Sigmoid colon (tissue), 7 donors: ENCODE results near the gene CCDC15. TPM values are rescaled to one million over a fixed set of nuclear protein-coding genes. Genes with fewer than 3 reads are reported as not detected.

Source experiments
- DNase-seq: peaks from one replicate; pipeline ENCODE4 v3.0.0-alpha.2; 2019
- H3K27ac ChIP-seq, 4 donors: fragments of 200-600 bp; sonication (generic); one replicate each; pipeline ENCODE4 v1.5.1; 2016 to 2019; ENCODE audit warnings: mild to moderate bottlenecking in 1 of 4
- H3K27me3 ChIP-seq, 3 donors: fragments of 200-600 bp; sonication (generic); one replicate each; pipeline ENCODE4 v1.5.1; 2019; ENCODE audit warnings: mild to moderate bottlenecking in 1 of 3
- H3K36me3 ChIP-seq, 4 donors: fragments of 200-600 bp; sonication (generic); one replicate each; pipeline ENCODE4 v1.5.1; 2016 to 2019
- H3K4me1 ChIP-seq, 4 donors: fragments of 200-600 bp; sonication (generic); one replicate each; pipeline ENCODE4 v1.5.1; 2017 to 2019
- H3K4me3 ChIP-seq, 4 donors: fragments of 200-600 bp; sonication (generic); one replicate each; pipeline ENCODE4 v1.5.1; 2017 to 2019; ENCODE audit warnings: mild to moderate bottlenecking in 2 of 4, moderate library complexity in 1 of 4
- H3K9me3 ChIP-seq, 4 donors: fragments of 200-600 bp in 3 of 4; sonication (generic) in 3 of 4; one replicate each; pipeline versions ENCODE4 v1.5.1 to v1.6.1; 2013 to 2019
- CTCF ChIP-seq, 4 experiments: fragments of 450-650 bp in 3 of 4; fragments of 200-600 bp in 1 of 4; IDR thresholded peaks; one replicate each; pipeline ENCODE4 v1.5.1; 2016 to 2019; ENCODE audit warnings: antibody characterized with exemption in 4 of 4, mild to moderate bottlenecking in 3 of 4, moderate library complexity in 2 of 4
- EP300 ChIP-seq, 4 donors: sonication (generic); formaldehyde crosslinking; IDR thresholded peaks; one replicate each; pipeline ENCODE4 v1.6.1; 2017; ENCODE audit warnings: antibody characterized with exemption in 4 of 4
- POLR2A ChIP-seq, 2 donors: fragments of 450-650 bp; IDR thresholded peaks; one replicate each; pipeline ENCODE4 v1.6.1; 2016; ENCODE audit warnings: antibody characterized with exemption in 2 of 2, mild to moderate bottlenecking in 2 of 2, moderate library complexity in 2 of 2
- POLR2AphosphoS5 ChIP-seq, 4 donors: sonication (generic); formaldehyde crosslinking; IDR thresholded peaks; one replicate each; pipeline ENCODE4 v1.6.1; 2017; ENCODE audit warnings: antibody characterized with exemption in 4 of 4
- WGBS, 2 donors: extraction: QIAGEN DNeasy Blood & Tissue Kit; methylation state at CpG; one replicate each; pipeline ENCODE4 v1.1.7; 2013; 5-methylcytosine and 5-hydroxymethylcytosine counted together
- intact Hi-C: fragments of 100-400 bp; cut with DNase I; formaldehyde crosslinking; loops from one replicate; pipeline ENCODE4 v1.15.1; 2023
- polyA plus RNA-seq, 3 donors: library from polyadenylated mRNA; stranded (reverse); fragments of 200-250 nt; gene quantifications; one replicate each; pipeline ENCODE4 v1.2.3, GENCODE V29; 2013
- total RNA-seq, 4 donors: library from RNA; depleted of rRNA; stranded (reverse); fragments of >200 nt; gene quantifications; one replicate each; pipeline ENCODE4 v1.1.0, GENCODE V29; 2016
- donor health status: healthy with polysubstance abuse.
- donor health status: Bipolar disorder and iron deficiency.
- donor health status: healthy.

The CCDC15 gene
- total and polyA plus RNA-seq, 7 donors = 0.41 to 0.99 (median 0.66) TPM

GRCh38 chr11:125064070-125064469 is 110.1 kb downstream of the CCDC15 start:
- intact Hi-C loops = no loop called here
- peaks cover 0 to 4% (median 0%) of the 10 kb centered on the region in 3 donors for H3K27me3 ChIP-seq
- H3K9me3 ChIP-seq = no peaks in the 10 kb centered on the region
- H3K4me3 ChIP-seq = peak overlapping the region in 3 of 4 donors; percentile 62 to 66 (median 65)
- DNase-seq = no peak
- no peaks in the 10 kb centered on the region for H3K36me3 ChIP-seq
- TF ChIP-seq POLR2AphosphoS5 (IDR thresholded peaks at IDR 0.05) = no peak
- TF ChIP-seq POLR2A (IDR thresholded peaks at IDR 0.05) = no peak
- no peak for TF ChIP-seq EP300 (IDR thresholded peaks at IDR 0.05)
- TF ChIP-seq CTCF (IDR thresholded peaks at IDR 0.05) = no peak
- H3K27ac ChIP-seq = peak overlapping the region in 2 of 4 donors; percentile 70 to 73
- 65 to 75% methylated on average over 7 of the region's 7 CpGs for WGBS, 2 donors
- H3K4me1 ChIP-seq = peaks cover 0 to 12% (median 8%) of the 10 kb centered on the region in 4 donors

- no peak for TF ChIP-seq POLR2A (IDR thresholded peaks at IDR 0.05)
- H3K9me3 ChIP-seq = no peaks in the 10 kb centered on the region
- no peak overlapping the region for H3K4me3 ChIP-seq
- 86 to 93% methylated on average over 4 of the region's 4 CpGs for whole genome bisulfite sequencing, 2 donors
- intact Hi-C loops = no loop called here
- H3K27me3 ChIP-seq = peaks cover 0 to 5% (median 4%) of the 10 kb centered on the region in 3 donors
- no peak overlapping the region for H3K27ac ChIP-seq
- H3K36me3 ChIP-seq = no peaks in the 10 kb centered on the region
- no peak for DNase-seq
- H3K4me1 ChIP-seq = peaks cover 0 to 6% (median 6%) of the 10 kb centered on the region in 4 donors
Measured at GRCh38 chr11:125068368-125068767, 114.4 kb downstream of the CCDC15 start.

- H3K4me3 ChIP-seq = no peak overlapping the region
- intact Hi-C loops = no loop called here
- no peaks in the 10 kb centered on the region for H3K36me3 ChIP-seq
- peak overlapping the region in 1 of 4 donors; percentile 62 for H3K27ac ChIP-seq
- DNase-seq = no peak
- no peak for TF ChIP-seq POLR2AphosphoS5 (IDR thresholded peaks at IDR 0.05)
- no peak for TF ChIP-seq POLR2A (IDR thresholded peaks at IDR 0.05)
- TF ChIP-seq EP300 (IDR thresholded peaks at IDR 0.05) = no peak
- no peak for TF ChIP-seq CTCF (IDR thresholded peaks at IDR 0.05)
- peaks cover 0 to 5% (median 4%) of the 10 kb centered on the region in 3 donors for H3K27me3 ChIP-seq
- 53 to 79% methylated on average over 4 of the region's 4 CpGs for WGBS, 2 donors
- H3K9me3 ChIP-seq = no peaks in the 10 kb centered on the region
- H3K4me1 ChIP-seq = no peaks in the 10 kb centered on the region
Measured at GRCh38 chr11:125069008-125069407, 115.0 kb downstream of the CCDC15 start.

- no peak for DNase-seq
- Histone ChIP-seq H3K36me3 (no peaks in the 10 kb centered on the region), H3K4me3 (no peak overlapping the region), H3K4me1 (no peaks in the 10 kb centered on the region), H3K27me3 (peaks cover 0 to 5% (median 4%) of the 10 kb centered on the region in 3 donors), H3K9me3 (no peaks in the 10 kb centered on the region), H3K27ac (peak overlapping the region; percentile 36 to 62 (median 44))
- intact Hi-C loops = no loop called here
- TF ChIP-seq POLR2A (IDR thresholded peaks at IDR 0.05) (no peak), EP300 (IDR thresholded peaks at IDR 0.05) (no peak), CTCF (IDR thresholded peaks at IDR 0.05) (no peak), POLR2AphosphoS5 (IDR thresholded peaks at IDR 0.05) (no peak)
- 69 to 70% methylated on average over 5 of the region's 5 CpGs for WGBS, 2 donors
Measured at GRCh38 chr11:125069796-125070195, 115.8 kb downstream of the CCDC15 start.

GRCh38 chr11:125070699-125071254 is 116.8 kb downstream of the CCDC15 start:
- Histone ChIP-seq H3K27me3 (peaks cover 0 to 5% (median 4%) of the 10 kb centered on the region in 3 donors), H3K27ac (peak overlapping the region in 3 of 4 donors; percentile 25 to 62 (median 45)), H3K9me3 (no peaks in the 10 kb centered on the region), H3K4me1 (no peaks in the 10 kb centered on the region), H3K36me3 (no peaks in the 10 kb centered on the region), H3K4me3 (no peak overlapping the region)
- peak; percentile 86 for DNase-seq
- intact Hi-C loops = no loop called here
- 48 to 55% methylated on average over 7 of the region's 7 CpGs for WGBS, 2 donors
- TF ChIP-seq EP300 (IDR thresholded peaks at IDR 0.05) (peak in 1 of 4 donors; percentile 17), POLR2AphosphoS5 (IDR thresholded peaks at IDR 0.05) (peak in 2 of 4 donors; percentile 29 to 31), CTCF (IDR thresholded peaks at IDR 0.05) (no peak)
